Sigmoid colon (tissue), 4 donors: ENCODE results near the gene CACHD1.

Experiments
- EP300 ChIP-seq, 4 donors: sonication (generic); formaldehyde crosslinking; IDR thresholded peaks; one replicate each; pipeline ENCODE4 v1.6.1; 2017; ENCODE audit warnings: antibody characterized with exemption in 4 of 4
- POLR2AphosphoS5 ChIP-seq, 4 donors: sonication (generic); formaldehyde crosslinking; IDR thresholded peaks; one replicate each; pipeline ENCODE4 v1.6.1; 2017; ENCODE audit warnings: antibody characterized with exemption in 4 of 4
- TF ChIP-seq, protein P1 (sequence below), 4 experiments: fragments of 450-650 bp in 3 of 4; fragments of 200-600 bp in 1 of 4; IDR thresholded peaks; one replicate each; pipeline ENCODE4 v1.5.1; 2016 to 2019; ENCODE audit warnings: antibody characterized with exemption in 4 of 4, mild to moderate bottlenecking in 3 of 4, moderate library complexity in 2 of 4

DNA sequence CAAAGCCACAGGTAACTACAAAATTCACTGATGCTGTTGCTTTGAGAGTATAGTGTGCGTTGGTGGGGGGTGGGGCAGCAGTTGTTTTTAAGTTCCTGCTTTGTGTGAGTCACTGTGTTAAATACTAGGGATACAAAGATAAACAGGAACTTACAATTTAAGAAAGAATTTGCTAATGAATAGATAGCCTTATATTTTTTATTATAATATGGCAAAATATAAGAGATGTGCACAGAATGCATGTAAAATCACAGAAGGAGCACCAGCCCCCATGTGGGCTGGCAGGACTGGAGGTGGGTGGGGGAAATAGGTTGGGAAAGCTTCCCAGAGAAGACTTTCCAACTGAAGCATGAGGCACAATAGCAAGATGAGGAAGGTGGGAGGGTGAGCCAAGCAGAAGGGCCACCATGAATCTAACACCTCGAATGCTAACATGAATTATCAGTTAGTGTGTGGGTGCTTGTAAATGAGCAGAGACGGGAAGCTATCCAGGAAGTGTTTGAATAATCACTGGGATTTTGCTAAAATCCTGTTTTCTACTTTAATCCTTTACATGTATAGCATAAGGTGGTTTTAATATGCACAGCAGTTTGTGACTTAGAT is 217.9 kb downstream of the CACHD1 start:
- TF ChIP-seq, protein P1, sequence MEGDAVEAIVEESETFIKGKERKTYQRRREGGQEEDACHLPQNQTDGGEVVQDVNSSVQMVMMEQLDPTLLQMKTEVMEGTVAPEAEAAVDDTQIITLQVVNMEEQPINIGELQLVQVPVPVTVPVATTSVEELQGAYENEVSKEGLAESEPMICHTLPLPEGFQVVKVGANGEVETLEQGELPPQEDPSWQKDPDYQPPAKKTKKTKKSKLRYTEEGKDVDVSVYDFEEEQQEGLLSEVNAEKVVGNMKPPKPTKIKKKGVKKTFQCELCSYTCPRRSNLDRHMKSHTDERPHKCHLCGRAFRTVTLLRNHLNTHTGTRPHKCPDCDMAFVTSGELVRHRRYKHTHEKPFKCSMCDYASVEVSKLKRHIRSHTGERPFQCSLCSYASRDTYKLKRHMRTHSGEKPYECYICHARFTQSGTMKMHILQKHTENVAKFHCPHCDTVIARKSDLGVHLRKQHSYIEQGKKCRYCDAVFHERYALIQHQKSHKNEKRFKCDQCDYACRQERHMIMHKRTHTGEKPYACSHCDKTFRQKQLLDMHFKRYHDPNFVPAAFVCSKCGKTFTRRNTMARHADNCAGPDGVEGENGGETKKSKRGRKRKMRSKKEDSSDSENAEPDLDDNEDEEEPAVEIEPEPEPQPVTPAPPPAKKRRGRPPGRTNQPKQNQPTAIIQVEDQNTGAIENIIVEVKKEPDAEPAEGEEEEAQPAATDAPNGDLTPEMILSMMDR (IDR thresholded peaks at IDR 0.05): no peak
- TF ChIP-seq EP300 (IDR thresholded peaks at IDR 0.05) (no peak), POLR2AphosphoS5 (IDR thresholded peaks at IDR 0.05) (no peak)
